Type B pancreatic cell (in vitro differentiated cells): ENCODE results near the gene ADA. TPM values are rescaled to one million over a fixed set of nuclear protein-coding genes. Genes with fewer than 3 reads are reported as not detected.
"Not testable (repeated sequence)": the region's sequence is repeated elsewhere in the genome, so short reads cannot be mapped to it uniquely, and the experiment has no call there.

ENCODE experiments used
- DNase-seq: peaks from one replicate; pipeline ENCODE4 v3.0.0; 2021; ENCODE audit warnings: mixed read lengths; ENCODE audit not compliant: unreplicated experiment; ENCODE audit errors: extremely low spot score
- H3K27ac Mint-ChIP-seq: 2 replicates; pipeline ENCODE4 v1.8.0; 2021; ENCODE audit warnings: mild to moderate bottlenecking, mixed read lengths
- H3K27me3 Mint-ChIP-seq: 2 replicates; pipeline ENCODE4 v1.8.0; 2021; ENCODE audit warnings: mixed read lengths
- H3K36me3 Mint-ChIP-seq: 2 replicates; pipeline ENCODE4 v1.8.0; 2021; ENCODE audit warnings: mixed read lengths
- H3K4me1 Mint-ChIP-seq: one replicate; pipeline ENCODE4 v1.8.0; 2021; ENCODE audit warnings: mixed read lengths; ENCODE audit not compliant: unreplicated experiment
- H3K4me3 Mint-ChIP-seq: 2 replicates; pipeline ENCODE4 v1.8.0; 2021; ENCODE audit warnings: mild to moderate bottlenecking, mixed read lengths
- H3K9me3 Mint-ChIP-seq: 2 replicates; pipeline ENCODE4 v1.8.0; 2021; ENCODE audit warnings: mixed read lengths
- long read RNA-seq: library from polyadenylated mRNA; unstranded; transcript quantifications from one replicate; pipeline ENCODE4 v2.0.0, GENCODE V29; 2020
- total RNA-seq: library from RNA; stranded (reverse); gene quantifications from 2 replicates; pipeline ENCODE4 v1.2.1, GENCODE V29; 2021; ENCODE audit warnings: low replicate concordance
- TF ChIP-seq, protein P1 (sequence below): fragments of 200-600 bp; sonication (generic); conservative IDR thresholded peaks from 2 replicates; pipeline ENCODE4 v1.5.0; 2021; ENCODE audit warnings: antibody characterized with exemption, mild to moderate bottlenecking

Gene ADA
- total RNA-seq, result 7.5 and 15.1 TPM in 2 replicates
- long read RNA-seq, partial matches to known transcripts, result 0 of 7 reads
- long read RNA-seq, other reads (novel, unspliced or antisense), result 4 of 7 reads

DNA sequence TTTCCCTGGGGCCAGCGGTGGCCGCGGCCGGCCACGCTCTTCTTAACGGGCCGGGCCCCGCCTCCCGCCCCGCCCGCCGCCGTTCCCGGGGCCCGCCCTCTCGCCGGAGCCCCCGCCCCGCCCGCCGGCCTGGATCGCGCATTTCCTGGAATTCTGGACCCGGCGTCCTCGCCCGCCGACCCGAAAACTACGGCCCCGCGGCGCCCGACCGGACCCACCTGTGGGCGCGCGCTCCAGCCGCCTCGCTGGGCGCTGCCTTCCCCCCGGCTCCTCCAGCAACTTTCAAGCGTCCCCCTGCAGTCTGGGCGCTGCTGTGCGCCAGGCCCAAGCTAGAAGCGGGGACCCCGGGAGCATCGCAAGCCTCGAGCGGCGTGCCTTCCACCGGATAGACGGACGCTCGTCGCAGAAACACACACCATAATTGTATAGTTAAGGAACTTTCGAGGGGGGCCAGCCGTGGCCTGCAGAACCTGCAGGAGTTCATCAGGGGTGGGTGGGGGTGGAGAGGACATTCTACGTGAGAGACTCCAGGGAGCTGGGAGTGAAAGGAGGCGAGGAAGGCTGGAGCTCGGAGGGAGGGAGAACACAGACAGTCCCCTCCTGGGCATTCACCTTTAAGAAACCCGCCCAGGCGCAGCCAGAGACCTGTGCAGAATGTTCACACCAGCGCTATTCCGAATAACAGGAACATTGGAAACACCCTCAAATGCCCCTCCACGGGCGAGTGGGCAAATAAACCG is at the start of gene ADA:
TSS of gene ADA (minus strand) at position 16 of the 740 bp plus-strand sequence. CDS start 92 bp downstream, outside the sequence.
- H3K27me3 Mint-ChIP-seq, result peaks cover 35% of the 10 kb centered on the region
- no peaks in the 10 kb centered on the region for H3K36me3 Mint-ChIP-seq
- peak within 1 kb of the TSS; percentile 86 for H3K4me3 Mint-ChIP-seq
- peak within 1 kb of the TSS; percentile 1 for H3K27ac Mint-ChIP-seq
- H3K4me1 Mint-ChIP-seq, result peaks cover 5% of the 10 kb centered on the region
- no peak for DNase-seq
- H3K9me3 Mint-ChIP-seq, result no peaks in the 10 kb centered on the region
- TF ChIP-seq, protein P1, sequence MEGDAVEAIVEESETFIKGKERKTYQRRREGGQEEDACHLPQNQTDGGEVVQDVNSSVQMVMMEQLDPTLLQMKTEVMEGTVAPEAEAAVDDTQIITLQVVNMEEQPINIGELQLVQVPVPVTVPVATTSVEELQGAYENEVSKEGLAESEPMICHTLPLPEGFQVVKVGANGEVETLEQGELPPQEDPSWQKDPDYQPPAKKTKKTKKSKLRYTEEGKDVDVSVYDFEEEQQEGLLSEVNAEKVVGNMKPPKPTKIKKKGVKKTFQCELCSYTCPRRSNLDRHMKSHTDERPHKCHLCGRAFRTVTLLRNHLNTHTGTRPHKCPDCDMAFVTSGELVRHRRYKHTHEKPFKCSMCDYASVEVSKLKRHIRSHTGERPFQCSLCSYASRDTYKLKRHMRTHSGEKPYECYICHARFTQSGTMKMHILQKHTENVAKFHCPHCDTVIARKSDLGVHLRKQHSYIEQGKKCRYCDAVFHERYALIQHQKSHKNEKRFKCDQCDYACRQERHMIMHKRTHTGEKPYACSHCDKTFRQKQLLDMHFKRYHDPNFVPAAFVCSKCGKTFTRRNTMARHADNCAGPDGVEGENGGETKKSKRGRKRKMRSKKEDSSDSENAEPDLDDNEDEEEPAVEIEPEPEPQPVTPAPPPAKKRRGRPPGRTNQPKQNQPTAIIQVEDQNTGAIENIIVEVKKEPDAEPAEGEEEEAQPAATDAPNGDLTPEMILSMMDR, result peak; percentile 38

DNA sequence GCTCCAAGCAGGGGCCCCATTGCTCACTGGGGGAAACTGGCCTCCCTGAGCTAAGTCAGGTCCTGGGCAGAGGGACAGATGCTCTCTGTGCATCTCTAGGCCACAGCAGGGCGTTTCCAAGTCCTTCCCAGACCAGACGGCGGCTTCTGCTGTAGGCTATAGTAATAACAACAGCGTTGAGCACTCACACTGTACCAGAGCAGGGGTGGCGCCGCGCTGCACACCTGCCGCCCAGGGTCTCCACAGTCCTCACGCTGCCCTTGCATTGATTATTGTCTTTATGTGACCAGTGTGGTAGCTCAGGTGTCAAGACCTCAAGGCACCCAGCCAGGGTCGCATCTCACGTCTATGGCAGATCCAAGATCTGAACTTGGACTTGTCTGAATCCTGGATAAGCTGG is 48.8 kb upstream of the ADA start:
- TF ChIP-seq, protein P1, result no peak
- Mint-ChIP-seq H3K9me3 (no peaks in the 10 kb centered on the region), H3K27me3 (no peaks in the 10 kb centered on the region), H3K4me3 (no peak overlapping the region), H3K27ac (no peak overlapping the region), H3K36me3 (no peaks in the 10 kb centered on the region), H3K4me1 (peaks cover 9% of the 10 kb centered on the region)
- DNase-seq, result no peak

DNA sequence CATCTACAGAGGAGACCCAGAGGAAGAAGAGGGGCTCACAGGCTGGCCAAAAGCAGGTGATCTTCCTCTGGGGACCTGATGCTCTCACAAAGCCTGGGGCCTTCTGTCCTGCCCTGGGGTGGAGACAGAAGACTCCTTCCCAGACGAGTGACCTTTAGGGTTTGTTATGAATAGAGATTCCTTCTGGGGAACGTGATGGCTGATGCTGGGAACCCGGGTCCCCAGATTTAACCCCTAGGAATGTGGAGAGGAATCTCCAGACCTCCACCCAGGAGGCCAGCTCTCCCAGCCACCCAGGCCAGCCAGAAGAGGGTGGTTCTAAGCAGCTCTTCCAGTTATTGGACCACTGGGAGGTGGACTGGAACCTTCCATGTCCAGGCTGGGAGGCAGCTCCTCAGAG is 46.9 kb upstream of the ADA start:
- Mint-ChIP-seq H3K4me3 (no peak overlapping the region), H3K36me3 (no peaks in the 10 kb centered on the region), H3K4me1 (peaks cover 9% of the 10 kb centered on the region), H3K27ac (no peak overlapping the region), H3K27me3 (no peaks in the 10 kb centered on the region), H3K9me3 (no peaks in the 10 kb centered on the region)
- TF ChIP-seq, protein P1, result no peak
- no peak for DNase-seq

DNA sequence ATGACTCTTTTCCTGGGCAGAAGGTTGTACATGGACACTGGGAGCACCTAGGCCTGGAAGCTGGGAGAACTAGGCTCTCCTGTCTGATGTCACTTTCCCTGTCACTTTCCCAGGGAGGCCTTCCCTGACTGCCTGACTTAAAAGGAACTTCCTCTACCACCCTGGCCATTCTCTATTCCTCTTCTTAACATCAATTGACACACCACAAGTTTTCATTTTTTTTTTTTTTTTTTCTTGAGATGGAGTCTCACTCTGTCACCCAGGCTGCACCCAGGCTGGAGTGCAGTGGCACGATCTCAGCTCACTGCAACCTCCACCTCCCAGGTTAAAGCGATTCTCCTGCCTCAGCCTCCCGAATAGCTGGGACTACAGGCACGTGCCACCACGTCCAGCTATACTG is 45.5 kb upstream of the ADA start:
- H3K27me3 Mint-ChIP-seq, DNase-seq, H3K36me3 Mint-ChIP-seq, H3K4me1 Mint-ChIP-seq, H3K4me3 Mint-ChIP-seq, H3K9me3 Mint-ChIP-seq, H3K27ac Mint-ChIP-seq: not testable (repeated sequence)

DNA sequence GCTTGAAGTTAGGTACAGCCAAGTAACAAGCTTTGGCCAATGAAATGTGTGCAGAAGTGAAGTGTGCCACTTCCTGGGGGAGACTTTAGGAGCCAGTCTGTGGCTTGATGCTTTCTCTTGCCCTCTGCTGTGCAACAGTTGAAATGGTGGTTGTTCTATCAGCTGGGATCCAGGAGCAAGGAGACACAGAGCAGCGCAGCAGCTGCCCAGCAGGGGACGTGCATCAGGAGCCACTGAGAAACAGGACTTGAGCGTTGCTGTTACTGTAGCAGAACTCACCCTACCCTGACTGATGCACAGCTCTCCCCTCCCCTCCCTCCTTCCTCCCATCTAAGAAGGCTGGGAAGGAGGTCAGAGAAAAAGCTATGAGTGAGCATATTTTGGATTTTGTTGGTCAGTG is 44.8 kb upstream of the ADA start:
- Mint-ChIP-seq H3K36me3 (no peaks in the 10 kb centered on the region), H3K4me1 (peaks cover 4% of the 10 kb centered on the region), H3K9me3 (peaks cover 4% of the 10 kb centered on the region), H3K4me3 (no peak overlapping the region), H3K27ac (no peak overlapping the region), H3K27me3 (no peaks in the 10 kb centered on the region)
- TF ChIP-seq, protein P1, result no peak
- no peak for DNase-seq

DNA sequence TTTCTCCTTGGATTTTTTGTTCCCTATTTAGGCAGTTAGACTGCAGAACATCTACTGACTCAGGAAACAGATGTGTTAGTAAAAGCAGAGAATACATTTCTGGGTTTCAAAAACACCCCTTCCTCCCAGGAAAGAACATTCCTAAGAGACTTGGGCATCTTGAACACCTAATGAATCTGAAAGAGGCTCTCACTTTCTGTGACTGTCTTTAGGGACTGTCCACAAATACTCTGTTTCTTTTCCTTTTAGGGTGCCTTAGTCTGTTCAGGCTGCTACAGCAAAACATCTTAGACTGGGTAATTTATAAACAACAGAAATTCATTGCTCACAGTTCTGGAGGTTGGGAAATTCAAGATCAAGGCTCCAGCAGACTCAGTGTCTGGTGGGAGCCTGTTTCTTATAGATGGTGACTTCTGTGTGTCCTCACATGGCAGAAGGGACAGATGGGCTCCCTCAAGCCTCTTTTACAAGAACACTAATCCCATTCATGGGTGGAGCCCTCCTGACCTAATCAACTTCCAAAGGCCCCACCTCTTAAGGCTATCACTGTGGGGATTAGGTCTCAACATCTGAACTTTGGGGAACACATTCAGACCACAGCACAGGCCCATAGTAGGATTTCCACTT is 44.3 kb upstream of the ADA start:
- peaks cover 4% of the 10 kb centered on the region for H3K9me3 Mint-ChIP-seq
- H3K4me1 Mint-ChIP-seq, result no peaks in the 10 kb centered on the region
- TF ChIP-seq, protein P1, result no peak
- no peaks in the 10 kb centered on the region for H3K27me3 Mint-ChIP-seq
- DNase-seq, result no peak
- H3K36me3 Mint-ChIP-seq, result no peaks in the 10 kb centered on the region
- H3K27ac Mint-ChIP-seq, result no peak overlapping the region
- no peak overlapping the region for H3K4me3 Mint-ChIP-seq
